AG04450 (cell line): ENCODE measurements around the gene MAML3. TPM values are rescaled to one million over a fixed set of nuclear protein-coding genes. Genes with fewer than 3 reads are reported as not detected.

ENCODE experiments used
- CTCF ChIA-PET: fragments of 300-600, 350-600 bp; formaldehyde crosslinking; extraction: SDS; loops from one replicate; lab custom pipeline; 2022; ENCODE audit warnings: antibody characterized with exemption, inconsistent platforms; lab: Charles Lee
- POLR2A ChIA-PET: fragments of 350-600 bp; formaldehyde crosslinking; extraction: SDS; loops from one replicate; lab custom pipeline; 2021; ENCODE audit warnings: antibody characterized with exemption, inconsistent platforms; lab: Yijun Ruan, JAX
- DNase-seq: peaks from one replicate; pipeline ENCODE4 v3.0.0-alpha.2; 2011; ENCODE audit warnings: low read depth, low spot score
- H3K27ac ChIP-seq: one replicate; pipeline ENCODE4 v1.5.1; 2012; ENCODE audit warnings: low read depth, low read length, control low read depth
- H3K27me3 ChIP-seq: one replicate; pipeline ENCODE4 v1.6.0; 2012; ENCODE audit warnings: low read length; ENCODE audit not compliant: control insufficient read depth, insufficient read depth
- H3K4me3 ChIP-seq: 2 replicates; pipeline ENCODE4 v1.5.1; 2011; ENCODE audit warnings: mild to moderate bottlenecking, low read depth, low read length, control low read depth
- H3K9me3 ChIP-seq: 2 replicates; pipeline ENCODE4 v1.5.1; 2012; ENCODE audit warnings: low read length; ENCODE audit not compliant: control insufficient read depth, insufficient read depth
- polyA plus RNA-seq: library from polyadenylated mRNA; depleted of rRNA; stranded (reverse); fragments of >200 nt; gene quantifications from 2 replicates; pipeline ENCODE4 v1.2.3, GENCODE V29; 2011
- TF ChIP-seq, protein P1 (sequence below): IDR thresholded peaks from 2 replicates; pipeline ENCODE4 v1.5.1; 2011; ENCODE audit warnings: low read depth, low read length, control low read depth, inconsistent platforms

Gene MAML3
- polyA plus RNA-seq, 1 experiment = 4.1 TPM

DNA sequence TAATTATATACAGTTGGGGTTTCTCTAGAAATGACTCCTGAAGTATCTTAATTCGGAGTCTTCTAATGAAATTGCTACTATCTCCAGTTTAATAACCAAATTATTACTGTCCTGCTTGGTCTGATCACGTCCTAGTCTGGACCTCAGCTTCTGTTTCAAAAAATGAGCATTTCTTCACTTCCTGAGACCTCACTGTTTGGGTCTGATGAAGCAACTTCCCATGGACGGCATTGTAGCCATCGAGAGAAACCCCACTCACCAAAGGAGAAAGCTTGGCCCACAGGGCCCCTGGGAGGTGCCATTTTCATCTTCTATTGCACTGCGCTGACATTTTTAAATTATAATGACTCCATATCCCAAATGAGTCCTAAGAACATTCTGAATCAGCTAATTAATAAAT, 310.3 kb downstream of the MAML3 start:
- Histone ChIP-seq H3K4me3 (no peak overlapping the region), H3K27me3 (no peaks in the 10 kb centered on the region), H3K27ac (no peak overlapping the region), H3K9me3 (no peaks in the 10 kb centered on the region)
- DNase-seq = no peak
- TF ChIP-seq, protein P1, sequence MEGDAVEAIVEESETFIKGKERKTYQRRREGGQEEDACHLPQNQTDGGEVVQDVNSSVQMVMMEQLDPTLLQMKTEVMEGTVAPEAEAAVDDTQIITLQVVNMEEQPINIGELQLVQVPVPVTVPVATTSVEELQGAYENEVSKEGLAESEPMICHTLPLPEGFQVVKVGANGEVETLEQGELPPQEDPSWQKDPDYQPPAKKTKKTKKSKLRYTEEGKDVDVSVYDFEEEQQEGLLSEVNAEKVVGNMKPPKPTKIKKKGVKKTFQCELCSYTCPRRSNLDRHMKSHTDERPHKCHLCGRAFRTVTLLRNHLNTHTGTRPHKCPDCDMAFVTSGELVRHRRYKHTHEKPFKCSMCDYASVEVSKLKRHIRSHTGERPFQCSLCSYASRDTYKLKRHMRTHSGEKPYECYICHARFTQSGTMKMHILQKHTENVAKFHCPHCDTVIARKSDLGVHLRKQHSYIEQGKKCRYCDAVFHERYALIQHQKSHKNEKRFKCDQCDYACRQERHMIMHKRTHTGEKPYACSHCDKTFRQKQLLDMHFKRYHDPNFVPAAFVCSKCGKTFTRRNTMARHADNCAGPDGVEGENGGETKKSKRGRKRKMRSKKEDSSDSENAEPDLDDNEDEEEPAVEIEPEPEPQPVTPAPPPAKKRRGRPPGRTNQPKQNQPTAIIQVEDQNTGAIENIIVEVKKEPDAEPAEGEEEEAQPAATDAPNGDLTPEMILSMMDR = no peak
- ChIA-PET POLR2A (no interaction called here), CTCF (no interaction called here)

DNA sequence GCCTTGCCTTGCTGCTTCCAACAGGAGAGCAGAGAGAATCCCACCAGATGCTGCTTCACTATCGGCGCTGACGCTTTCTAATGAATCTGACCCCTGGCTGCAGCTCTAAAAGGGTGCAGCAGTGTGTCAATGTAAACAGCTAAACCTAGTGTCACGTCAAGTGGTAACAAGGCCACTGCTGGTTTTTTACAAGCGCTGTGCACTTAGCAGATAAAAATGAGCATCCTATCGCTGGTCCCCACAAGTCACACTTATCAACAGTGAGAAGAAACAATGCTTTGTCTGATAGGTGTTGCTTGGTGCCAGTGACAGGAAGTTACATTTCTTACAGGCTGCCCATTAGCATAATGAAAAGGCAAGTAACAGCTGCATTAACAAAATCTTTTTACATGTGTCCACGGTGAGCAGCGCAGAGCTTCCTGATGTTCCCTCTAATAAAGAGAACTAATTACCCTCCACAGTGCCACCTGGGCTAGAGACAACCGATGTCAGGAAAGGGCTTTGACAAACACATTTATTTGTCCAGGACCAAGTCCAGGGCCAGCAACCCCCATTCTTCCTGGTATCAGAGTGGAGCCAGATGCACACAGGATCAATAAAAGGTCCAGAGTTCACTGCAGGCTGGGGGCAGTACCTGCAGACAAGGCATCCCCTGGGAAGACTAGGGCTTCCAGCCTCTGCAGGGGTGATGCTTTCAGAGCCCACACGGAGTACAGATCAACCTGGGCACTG, 312.4 kb downstream of the MAML3 start:
- no peak for DNase-seq
- Histone ChIP-seq H3K4me3 (no peak overlapping the region), H3K27me3 (no peaks in the 10 kb centered on the region), H3K9me3 (no peaks in the 10 kb centered on the region), H3K27ac (no peak overlapping the region)
- POLR2A ChIA-PET = interaction anchor here (0.5 kb wide), 1 partner anchor 21 kb away, joined by 4 read pairs; no protein-coding TSS in a partner anchor
- CTCF ChIA-PET = no interaction called here
- TF ChIP-seq, protein P1 = no peak

DNA sequence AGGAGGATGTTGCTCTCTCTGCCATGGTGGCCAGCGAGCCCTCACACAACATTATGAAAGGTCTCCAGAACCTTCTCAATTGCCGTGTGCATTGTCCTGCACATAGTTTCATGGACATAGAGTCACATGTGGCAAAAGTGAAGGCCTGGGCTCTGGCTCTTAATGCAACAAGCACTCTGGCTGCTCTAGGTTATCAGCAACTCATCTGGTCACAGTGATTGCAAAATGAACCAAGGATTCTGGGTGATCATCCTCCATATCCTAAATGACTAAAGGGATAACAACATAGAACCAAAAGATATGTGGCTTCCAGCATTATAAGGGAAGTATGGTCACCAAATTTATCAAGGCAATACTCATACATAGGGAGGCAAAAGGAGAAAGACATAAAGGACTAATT, 313.2 kb downstream of the MAML3 start:
- Histone ChIP-seq H3K27ac (no peak overlapping the region), H3K27me3 (no peaks in the 10 kb centered on the region), H3K9me3 (no peaks in the 10 kb centered on the region), H3K4me3 (no peak overlapping the region)
- no peak for DNase-seq
- TF ChIP-seq, protein P1 = no peak
- CTCF ChIA-PET = no interaction called here
- POLR2A ChIA-PET = no interaction called here

DNA sequence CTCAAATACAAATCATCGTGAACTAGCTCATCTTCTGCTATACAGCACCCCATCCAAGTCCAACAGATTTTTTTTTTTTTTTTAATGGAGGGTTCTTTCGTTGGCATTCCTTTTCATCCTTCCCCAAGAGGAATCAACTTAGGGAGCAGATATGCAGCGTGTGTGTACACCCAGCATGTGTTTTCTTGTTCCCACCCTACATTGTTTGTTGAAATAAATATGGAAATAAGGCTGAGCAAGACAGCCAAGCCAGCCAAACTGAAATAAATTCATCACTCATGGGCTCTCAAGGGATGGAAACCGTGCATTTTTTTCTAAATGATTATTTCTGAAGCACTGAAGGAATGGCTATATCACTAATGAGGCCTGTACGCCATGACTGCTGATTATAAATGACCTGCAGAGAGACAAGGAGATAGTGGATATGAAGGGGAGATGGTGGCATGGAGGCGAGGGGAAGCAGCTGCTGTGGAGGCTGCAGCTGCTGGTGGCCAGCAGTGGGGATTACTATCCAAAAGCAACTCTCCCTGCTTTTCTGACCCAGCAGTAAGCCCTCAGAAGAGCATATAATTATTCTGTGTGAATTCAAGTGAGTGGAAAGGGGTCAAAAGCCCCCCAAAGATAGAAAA, 314.5 kb downstream of the MAML3 start:
- POLR2A ChIA-PET = no interaction called here
- CTCF ChIA-PET = no interaction called here

DNA sequence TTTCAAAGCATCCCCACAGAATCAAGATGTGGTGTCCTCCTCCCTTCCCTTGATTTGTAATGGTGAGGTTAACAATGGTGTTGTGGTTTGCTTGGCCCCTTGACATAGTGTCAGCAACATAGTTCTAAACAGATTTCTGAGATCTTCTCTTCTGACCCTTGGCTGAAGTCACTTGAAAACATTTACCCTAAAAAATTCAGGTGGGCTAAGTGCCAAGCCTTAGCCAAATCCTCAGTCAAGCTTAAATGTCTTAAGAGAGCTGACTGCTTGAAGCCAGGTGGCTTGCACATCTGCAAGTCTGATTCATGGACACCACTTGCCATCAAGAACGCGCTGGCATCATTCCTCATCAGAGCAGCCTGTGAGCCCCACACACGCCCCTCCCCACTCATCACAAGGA, 315.2 kb downstream of the MAML3 start:
- no peak for DNase-seq
- H3K4me3 ChIP-seq = no peak overlapping the region
- ChIA-PET POLR2A (no interaction called here), CTCF (no interaction called here)
- TF ChIP-seq, protein P1 = no peak
- no peaks in the 10 kb centered on the region for H3K9me3 ChIP-seq
- H3K27ac ChIP-seq = no peak overlapping the region
- no peaks in the 10 kb centered on the region for H3K27me3 ChIP-seq

More for the DNA sequence above, 314.5 kb downstream of the MAML3 start:
- Histone ChIP-seq H3K9me3 (no peaks in the 10 kb centered on the region), H3K4me3 (no peak overlapping the region), H3K27ac (no peak overlapping the region), H3K27me3 (no peaks in the 10 kb centered on the region)
- no peak for DNase-seq
- TF ChIP-seq, protein P1 = no peak
